ENCODE measurements around the gene ERRFI1. TPM values are rescaled to one million over a fixed set of nuclear protein-coding genes. Genes with fewer than 3 reads are reported as not detected.

ERRFI1 gene
- total and polyA plus RNA-seq, 2 of the 8 experiments (the other 6 are each of a cell fraction or from before 2014, with no cell fraction given), result 23.4 to 46.1 TPM

- H3K36me3 ChIP-seq (ENCODE audit: control insufficient read depth in 2 of 4, insufficient read depth in 4 of 4, low read length in 3 of 4), result no peaks in the 10 kb centered on the region
- WGBS, 2 experiments (ENCODE audit: extremely low coverage in 1 of 2, insufficient coverage in 1 of 2, insufficient read length in 1 of 2, insufficient replicate concordance in 2 of 2, low coverage in 1 of 2, low lambda C conversion rate in 2 of 2, missing lambda C conversion rate in 1 of 2), result 88% methylated on average over 6 of the region's 6 CpGs; no CpG with 5 or more reads in 1 of the 2 experiments
- H3K27me3 ChIP-seq (replicated peaks in 1 of 4; ENCODE audit: control insufficient read depth in 3 of 4, extremely low read depth in 1 of 4, insufficient read depth in 3 of 4, low read length in 3 of 4), result peaks cover 0 to 3% (median 3%) of the 10 kb centered on the region in 4 experiments; a peak in 5 of 7 replicates
- H3K79me2 ChIP-seq (ENCODE audit: control insufficient read depth in 1 of 2, insufficient read depth in 2 of 2, low read length in 2 of 2), result peaks cover 20 to 90% of the 10 kb centered on the region in 2 experiments
- no peak overlapping the region for H3K23ac ChIP-seq (ENCODE audit: insufficient read length)
- TF ChIP-seq SIX5 (IDR thresholded peaks at IDR 0.05; ENCODE audit: low read depth, low read length) (no peak), BCL11A (IDR thresholded peaks at IDR 0.05; ENCODE audit: low read depth in 2 of 2, low read length in 2 of 2) (no peak), USF2 (IDR thresholded peaks at IDR 0.05; ENCODE audit: low read length) (no peak), BACH1 (IDR thresholded peaks at IDR 0.05; ENCODE audit: low read length) (no peak), RBBP5 (IDR thresholded peaks at IDR 0.05; ENCODE audit: borderline replicate concordance, low read depth, low read length) (no peak), RFX5 (IDR thresholded peaks at IDR 0.05; ENCODE audit: borderline replicate concordance, low read depth, low read length) (no peak), RXRA (IDR thresholded peaks at IDR 0.05; ENCODE audit: insufficient read depth, low read depth, low read length) (no peak), SIRT6 (IDR thresholded peaks at IDR 0.05; ENCODE audit: low read length) (no peak), JUN (IDR thresholded peaks at IDR 0.05; ENCODE audit: low read depth, low read length) (no peak), EZH2 (IDR thresholded peaks at IDR 0.05; ENCODE audit: low read depth, low read length, severe bottlenecking) (no peak), ZNF274 (IDR thresholded peaks at IDR 0.05; ENCODE audit: borderline replicate concordance, extremely low read depth, low read length) (no peak), KDM5A (IDR thresholded peaks at IDR 0.05; ENCODE audit: low read length) (no peak)
- H2AK5ac ChIP-seq (ENCODE audit: low read depth, low read length), result peak overlapping the region; percentile 32; the same call in 1 of the 2 replicates
- no peaks in the 10 kb centered on the region for H3K79me1 ChIP-seq (ENCODE audit: low read depth, low read length)
- H2BK20ac ChIP-seq (ENCODE audit: low read length), result no peak overlapping the region
- peak overlapping the region in 1 of 2 experiments; percentile 100; a peak in 1 of 4 replicates for H3K4me2 ChIP-seq (ENCODE audit: insufficient read depth in 1 of 2, low read depth in 2 of 2, low read length in 2 of 2)
- peaks cover 3% of the 10 kb centered on the region for H3K23me2 ChIP-seq (ENCODE audit: low read depth, low read length)
- POLR2A ChIA-PET (ENCODE audit: partially characterized antibody), result no interaction called here
- H2BK12ac ChIP-seq (ENCODE audit: low read depth, low read length), result no peak overlapping the region
- CTCF ChIA-PET (ENCODE audit: partially characterized antibody), result interaction anchor here (1.0 to 1.2 kb wide), 2 partner anchors 10 to 295 kb away, joined by 3 read pairs; no protein-coding TSS in a partner anchor
- peaks cover 12 to 13% of the 10 kb centered on the region in 2 experiments for H4K20me1 ChIP-seq (replicated peaks in 1 of 2; ENCODE audit: control insufficient read depth in 1 of 2, insufficient read depth in 2 of 2, low read length in 2 of 2)
- no peak overlapping the region for H4K5ac ChIP-seq (ENCODE audit: insufficient read length, low read depth, low read length)
- H3K14ac ChIP-seq (ENCODE audit: insufficient read length), result no peak overlapping the region
- H3K4me1 ChIP-seq (replicated peaks in 1 of 4; ENCODE audit: control insufficient read depth in 3 of 4, insufficient read depth in 4 of 4, low read length in 3 of 4), result peaks cover 9 to 24% (median 18%) of the 10 kb centered on the region in 4 experiments
- FAIRE-seq (no peak), DNase-seq (ENCODE audit: low read depth in 1 of 2, low spot score in 2 of 2) (no peak)
- no peak overlapping the region for H3K4ac ChIP-seq (replicated peaks; ENCODE audit: insufficient read length, low read depth, low read length)
- no peak overlapping the region for H3K56ac ChIP-seq (replicated peaks; ENCODE audit: insufficient read length, low read depth, low read length)
- no peak overlapping the region for H4K8ac ChIP-seq (ENCODE audit: extremely low read depth, insufficient read depth, low read length)
- no peak overlapping the region for H3K4me3 ChIP-seq (ENCODE audit: extremely low read depth in 1 of 4, insufficient read depth in 2 of 4, low read depth in 3 of 4, low read length in 4 of 4)
- H2BK5ac ChIP-seq (ENCODE audit: low read depth, low read length), result no peak overlapping the region
- H2BK120ac ChIP-seq (replicated peaks; ENCODE audit: low read depth, low read length), result no peak overlapping the region
- no peak overlapping the region for H2BK15ac ChIP-seq (ENCODE audit: low read length)
- no peak overlapping the region for H4K91ac ChIP-seq (replicated peaks; ENCODE audit: insufficient read length, low read length)
- H3K18ac ChIP-seq (ENCODE audit: extremely low read depth, low read length), result no peak overlapping the region
- no peak overlapping the region for H3K9ac ChIP-seq (replicated peaks in 1 of 4; ENCODE audit: extremely low read depth in 1 of 4, low read depth in 3 of 4, low read length in 3 of 4)
- no peaks in the 10 kb centered on the region for H3K9me3 ChIP-seq (ENCODE audit: insufficient read depth in 2 of 2, low read depth in 1 of 2, low read length in 1 of 2)
- no peak overlapping the region for H2AFZ ChIP-seq (ENCODE audit: low read length)
- no peak overlapping the region for H3K27ac ChIP-seq (ENCODE audit: low read depth, low read length)
Measured at GRCh38 chr1:8021676-8022266, 4.3 kb downstream of the ERRFI1 start.

Data from H1 (cell line).